ENCODE data around the gene ATF2.

DNA sequence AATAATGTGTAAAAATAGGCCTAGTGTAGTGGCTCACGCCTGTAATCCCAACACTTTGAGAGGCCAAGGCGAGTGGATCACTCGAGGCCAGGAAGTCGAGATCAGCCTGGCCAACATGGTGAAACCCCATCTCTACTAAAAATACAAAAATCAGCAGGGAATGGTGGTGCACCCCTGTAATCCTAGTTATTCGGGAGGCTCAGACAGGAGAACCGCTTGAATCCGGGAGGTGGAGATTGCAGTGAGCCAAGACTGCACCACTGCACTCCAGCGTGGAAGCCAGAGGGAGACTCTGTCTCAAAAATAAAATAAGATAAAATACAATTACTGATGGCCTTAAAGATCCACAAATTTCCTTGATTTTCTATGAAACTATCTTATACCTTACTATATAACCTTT lies 3.8 kb downstream of the ATF2 start:
- TF ChIP-seq POLR2A (IDR thresholded peaks at IDR 0.05): no peak
- TF ChIP-seq, protein P1, sequence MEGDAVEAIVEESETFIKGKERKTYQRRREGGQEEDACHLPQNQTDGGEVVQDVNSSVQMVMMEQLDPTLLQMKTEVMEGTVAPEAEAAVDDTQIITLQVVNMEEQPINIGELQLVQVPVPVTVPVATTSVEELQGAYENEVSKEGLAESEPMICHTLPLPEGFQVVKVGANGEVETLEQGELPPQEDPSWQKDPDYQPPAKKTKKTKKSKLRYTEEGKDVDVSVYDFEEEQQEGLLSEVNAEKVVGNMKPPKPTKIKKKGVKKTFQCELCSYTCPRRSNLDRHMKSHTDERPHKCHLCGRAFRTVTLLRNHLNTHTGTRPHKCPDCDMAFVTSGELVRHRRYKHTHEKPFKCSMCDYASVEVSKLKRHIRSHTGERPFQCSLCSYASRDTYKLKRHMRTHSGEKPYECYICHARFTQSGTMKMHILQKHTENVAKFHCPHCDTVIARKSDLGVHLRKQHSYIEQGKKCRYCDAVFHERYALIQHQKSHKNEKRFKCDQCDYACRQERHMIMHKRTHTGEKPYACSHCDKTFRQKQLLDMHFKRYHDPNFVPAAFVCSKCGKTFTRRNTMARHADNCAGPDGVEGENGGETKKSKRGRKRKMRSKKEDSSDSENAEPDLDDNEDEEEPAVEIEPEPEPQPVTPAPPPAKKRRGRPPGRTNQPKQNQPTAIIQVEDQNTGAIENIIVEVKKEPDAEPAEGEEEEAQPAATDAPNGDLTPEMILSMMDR (IDR thresholded peaks at IDR 0.05): no peak
